OCI-LY1 (cell line): ENCODE data around the gene BMP7.
A peak's percentile ranks its signal among the peaks of the same experiment; 100 is the strongest.

Experiments
- H2AFZ ChIP-seq: fragments of 200-600 bp; sonication (generic), shearing (Covaris generic); 2 replicates; pipeline ENCODE4 v1.6.0; 2014; ENCODE audit warnings: antibody characterized with exemption, mild to moderate bottlenecking, low read length
- H3F3A ChIP-seq: fragments of 200-600 bp; sonication (generic), shearing (Covaris generic); 2 replicates; pipeline ENCODE4 v1.6.0; 2014; ENCODE audit warnings: mild to moderate bottlenecking, antibody characterized with exemption, low read length, moderate library complexity; ENCODE audit not compliant: insufficient read depth
- H3K27ac ChIP-seq: fragments of 200-600 bp; sonication (generic); 2 replicates; pipeline ENCODE4 v1.5.1; 2014; ENCODE audit warnings: low read length, mixed run types, mild to moderate bottlenecking, low read depth; ENCODE audit not compliant: poor library complexity, severe bottlenecking
- H3K27me3 ChIP-seq: fragments of 200-600 bp; sonication (generic); 2 replicates; pipeline ENCODE4 v1.6.0; 2014; ENCODE audit warnings: antibody characterized with exemption, mild to moderate bottlenecking, low read length, moderate library complexity; ENCODE audit not compliant: insufficient read depth
- H3K36me3 ChIP-seq: fragments of 200-600 bp; sonication (generic); 2 replicates; pipeline ENCODE4 v1.6.1; 2014; ENCODE audit warnings: mild to moderate bottlenecking, antibody characterized with exemption, low read length, moderate library complexity, mixed read lengths; ENCODE audit not compliant: insufficient read depth
- H3K4me1 ChIP-seq: fragments of 200-600 bp; sonication (generic); 2 replicates; pipeline ENCODE4 v1.5.1; 2014; ENCODE audit warnings: mild to moderate bottlenecking, low read length, moderate library complexity; ENCODE audit not compliant: insufficient read depth, severe bottlenecking
- H3K4me2 ChIP-seq: fragments of 200-600 bp; sonication (generic), shearing (Covaris generic); 2 replicates; pipeline ENCODE4 v1.6.1; 2014; ENCODE audit warnings: low read length
- H3K4me3 ChIP-seq: fragments of 200-600 bp; sonication (generic); 2 replicates; pipeline ENCODE4 v1.5.1; 2014; ENCODE audit warnings: low read length, low read depth, mild to moderate bottlenecking, mixed read lengths; ENCODE audit not compliant: poor library complexity, severe bottlenecking
- H3K79me2 ChIP-seq: fragments of 200-600 bp; shearing (Covaris generic); 2 replicates; pipeline ENCODE4 v1.6.1; 2016; ENCODE audit warnings: mixed run types, low read length, mixed read lengths; ENCODE audit not compliant: insufficient read depth
- H3K9ac ChIP-seq: fragments of 200-600 bp; sonication (generic), shearing (Covaris generic); 2 replicates; pipeline ENCODE4 v1.6.1; 2014; ENCODE audit warnings: mild to moderate bottlenecking, low read length, mixed read lengths
- H3K9me2 ChIP-seq: fragments of 200-600 bp; sonication (generic), shearing (Covaris generic); 2 replicates; pipeline ENCODE4 v1.6.1; 2014; ENCODE audit warnings: low read depth, mild to moderate bottlenecking, low read length, mixed read lengths
- H3K9me3 ChIP-seq: fragments of 200-600 bp; shearing (Covaris generic); 2 replicates; pipeline ENCODE4 v1.6.1; 2014; ENCODE audit warnings: low read length, mixed read lengths
- H4K20me1 ChIP-seq: fragments of 200-600 bp; sonication (generic), shearing (Covaris generic); 2 replicates; pipeline ENCODE4 v1.6.0; 2016; ENCODE audit warnings: mild to moderate bottlenecking, low read length; ENCODE audit not compliant: insufficient read depth
- EZH2 ChIP-seq: fragments of 200-600 bp; sonication (generic), shearing (Covaris generic); IDR thresholded peaks from 2 replicates; pipeline ENCODE4 v1.8.0; 2017; ENCODE audit warnings: borderline replicate concordance, mixed run types, mild to moderate bottlenecking, antibody characterized with exemption, low read length, moderate library complexity, mixed read lengths
- TF ChIP-seq, protein P1 (sequence below): fragments of 200-600 bp; sonication (generic), shearing (Covaris generic); IDR thresholded peaks from 2 replicates; pipeline ENCODE4 v1.5.1; 2017; ENCODE audit warnings: mild to moderate bottlenecking, antibody characterized with exemption, low read length, moderate library complexity, mixed read lengths

The BMP7 gene

DNA sequence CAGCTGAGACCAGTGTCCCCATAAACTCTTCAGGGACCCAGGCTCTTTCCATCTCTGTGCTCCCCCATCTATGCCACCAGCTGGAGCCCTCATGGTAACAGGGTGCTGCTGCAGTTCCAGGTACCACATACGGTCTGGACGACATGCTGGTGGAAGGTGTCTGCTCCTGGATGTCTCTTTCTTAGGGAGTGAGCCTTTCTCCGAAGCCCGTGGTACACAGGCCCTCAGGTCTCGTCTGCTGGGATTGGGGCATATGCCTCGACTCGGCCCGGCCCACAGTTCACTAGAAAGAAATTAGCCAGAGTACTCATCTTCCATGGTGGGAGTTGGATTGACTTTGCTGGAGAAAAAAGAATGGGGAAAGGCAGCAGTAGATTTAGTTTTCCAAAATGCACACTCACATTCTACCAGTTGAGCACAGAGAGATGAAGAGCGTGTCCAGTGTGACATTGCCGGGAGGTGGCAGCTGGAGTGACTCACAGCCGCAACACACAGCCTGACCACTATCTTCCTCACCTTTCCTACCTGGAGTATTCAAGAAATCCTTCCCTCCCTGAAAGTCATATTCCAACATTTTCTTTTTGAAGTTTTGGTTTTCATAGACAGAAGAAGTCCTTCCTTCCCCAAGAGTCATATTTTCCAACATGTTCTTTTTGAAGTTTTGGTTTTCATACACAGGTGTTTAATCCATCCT lies 44.5 kb upstream of the BMP7 start:
- Histone ChIP-seq H4K20me1 (no peaks in the 10 kb centered on the region), H3K9me2 (no peaks in the 10 kb centered on the region), H2AFZ (no peak overlapping the region), H3K9ac (no peak overlapping the region), H3K36me3 (no peaks in the 10 kb centered on the region), H3K4me3 (no peak overlapping the region), H3K27me3 (no peaks in the 10 kb centered on the region), H3K4me1 (peaks cover 84% of the 10 kb centered on the region), H3F3A (no peaks in the 10 kb centered on the region; the same call in 1 of the 2 replicates), H3K27ac (peak overlapping the region; percentile 100), H3K9me3 (no peaks in the 10 kb centered on the region), H3K4me2 (no peak overlapping the region), H3K79me2 (no peaks in the 10 kb centered on the region)
- TF ChIP-seq, protein P1, sequence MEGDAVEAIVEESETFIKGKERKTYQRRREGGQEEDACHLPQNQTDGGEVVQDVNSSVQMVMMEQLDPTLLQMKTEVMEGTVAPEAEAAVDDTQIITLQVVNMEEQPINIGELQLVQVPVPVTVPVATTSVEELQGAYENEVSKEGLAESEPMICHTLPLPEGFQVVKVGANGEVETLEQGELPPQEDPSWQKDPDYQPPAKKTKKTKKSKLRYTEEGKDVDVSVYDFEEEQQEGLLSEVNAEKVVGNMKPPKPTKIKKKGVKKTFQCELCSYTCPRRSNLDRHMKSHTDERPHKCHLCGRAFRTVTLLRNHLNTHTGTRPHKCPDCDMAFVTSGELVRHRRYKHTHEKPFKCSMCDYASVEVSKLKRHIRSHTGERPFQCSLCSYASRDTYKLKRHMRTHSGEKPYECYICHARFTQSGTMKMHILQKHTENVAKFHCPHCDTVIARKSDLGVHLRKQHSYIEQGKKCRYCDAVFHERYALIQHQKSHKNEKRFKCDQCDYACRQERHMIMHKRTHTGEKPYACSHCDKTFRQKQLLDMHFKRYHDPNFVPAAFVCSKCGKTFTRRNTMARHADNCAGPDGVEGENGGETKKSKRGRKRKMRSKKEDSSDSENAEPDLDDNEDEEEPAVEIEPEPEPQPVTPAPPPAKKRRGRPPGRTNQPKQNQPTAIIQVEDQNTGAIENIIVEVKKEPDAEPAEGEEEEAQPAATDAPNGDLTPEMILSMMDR: no peak
- TF ChIP-seq EZH2: no peak

DNA sequence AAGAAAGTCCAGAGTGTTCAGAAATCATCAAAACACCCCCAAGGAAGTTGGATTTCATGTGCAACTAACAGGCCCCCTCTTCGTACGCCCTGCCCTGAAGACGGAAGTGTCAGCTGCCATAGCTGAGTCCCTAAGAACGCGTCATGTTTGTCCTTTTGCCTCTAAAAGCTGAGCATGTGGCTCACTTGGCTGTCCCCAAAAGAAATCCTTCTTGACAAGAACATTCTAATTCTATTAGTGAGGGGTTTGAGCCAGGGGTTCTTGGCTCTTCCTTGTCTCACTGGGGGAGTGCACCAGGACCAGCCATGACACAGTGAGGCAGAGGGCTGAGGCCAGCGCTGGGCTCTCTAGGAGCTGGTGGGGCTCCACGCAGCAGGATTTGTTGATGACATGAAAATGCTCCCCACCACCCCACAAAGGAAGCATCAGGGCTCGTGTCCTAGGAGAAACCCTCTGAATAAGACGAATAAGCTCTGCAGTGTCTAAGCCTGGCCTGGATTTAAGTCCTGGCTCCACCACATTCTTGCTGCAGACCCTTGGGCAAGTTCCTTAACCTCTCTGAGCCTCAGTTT lies 43.2 kb upstream of the BMP7 start:
- Histone ChIP-seq H4K20me1 (no peaks in the 10 kb centered on the region), H3F3A (no peaks in the 10 kb centered on the region; the same call in 1 of the 2 replicates), H3K27ac (peak overlapping the region; percentile 100), H3K79me2 (no peaks in the 10 kb centered on the region), H3K4me1 (peaks cover 84% of the 10 kb centered on the region), H3K27me3 (no peaks in the 10 kb centered on the region), H2AFZ (no peak overlapping the region), H3K9ac (peak overlapping the region; percentile 85), H3K36me3 (no peaks in the 10 kb centered on the region), H3K9me2 (no peaks in the 10 kb centered on the region), H3K9me3 (no peaks in the 10 kb centered on the region), H3K4me2 (peak overlapping the region; percentile 71), H3K4me3 (peak overlapping the region; percentile 47)
- no peak for TF ChIP-seq EZH2
- TF ChIP-seq, protein P1: no peak

DNA sequence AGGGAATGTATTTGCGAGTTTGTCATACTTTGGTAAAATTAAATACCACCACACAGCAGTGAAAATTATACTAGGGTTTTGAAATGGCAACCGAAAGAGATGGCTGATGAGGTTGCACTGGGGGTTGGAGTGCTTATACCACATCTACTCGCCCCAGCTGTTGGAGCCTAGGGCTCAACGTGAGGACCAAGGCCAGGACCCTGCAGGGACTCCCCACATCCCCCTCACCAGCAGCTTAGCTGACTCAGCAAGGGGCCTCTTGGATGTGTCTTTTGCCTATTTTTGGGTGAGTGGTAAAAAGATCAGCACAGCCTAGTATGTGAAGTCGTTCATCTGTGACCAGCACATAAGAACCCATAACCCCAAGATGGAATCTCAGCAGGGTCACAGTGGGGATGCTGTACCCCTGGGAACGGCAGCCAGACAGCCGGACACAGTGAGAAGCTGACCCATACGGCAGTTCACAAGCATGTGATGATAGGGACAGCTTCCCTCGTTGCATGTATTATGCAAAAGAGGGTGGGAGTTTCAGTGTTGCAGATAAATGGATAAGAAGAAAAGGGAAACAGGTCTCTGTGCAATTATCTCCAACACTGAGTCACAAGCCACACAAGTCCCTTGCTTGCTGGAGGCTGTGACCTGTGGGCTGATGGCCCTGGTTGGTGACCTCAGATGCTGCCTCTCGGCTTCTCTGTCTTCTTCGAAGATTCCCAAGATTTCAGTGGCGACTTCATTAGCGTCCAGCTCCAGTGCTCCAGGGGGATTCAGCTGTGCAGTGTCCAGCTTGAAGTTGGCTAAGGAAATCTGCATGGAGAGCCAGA lies 42.2 kb upstream of the BMP7 start:
- H3K27me3 ChIP-seq: no peaks in the 10 kb centered on the region
- peak overlapping the region; percentile 71 for H3K4me2 ChIP-seq
- no peak overlapping the region for H2AFZ ChIP-seq
- H3K36me3 ChIP-seq: no peaks in the 10 kb centered on the region
- no peaks in the 10 kb centered on the region for H4K20me1 ChIP-seq
- H3K4me3 ChIP-seq: peak overlapping the region; percentile 47
- H3K9me3 ChIP-seq: no peaks in the 10 kb centered on the region
- H3K9ac ChIP-seq: peak overlapping the region; percentile 85
- H3K4me1 ChIP-seq: peaks cover 84% of the 10 kb centered on the region
- TF ChIP-seq EZH2: no peak
- TF ChIP-seq, protein P1: no peak
- H3K27ac ChIP-seq: peak overlapping the region; percentile 100
- H3K9me2 ChIP-seq: no peaks in the 10 kb centered on the region
- no peaks in the 10 kb centered on the region for H3K79me2 ChIP-seq
- no peaks in the 10 kb centered on the region; the same call in 1 of the 2 replicates for H3F3A ChIP-seq
